GM19025 (cell line): Measurements from ENCODE around the gene BPGM.
"Not testable (repeated sequence)": the region's sequence is repeated elsewhere in the genome, so short reads cannot be mapped to it uniquely, and the experiment has no call there.

Source experiments
- ATAC-seq: cut with Tn5 transposase; IDR thresholded peaks from one replicate; pipeline ENCODE4 v1.9.1; 2021; ENCODE audit warnings: mild to moderate bottlenecking, low read depth, moderate library complexity; ENCODE audit not compliant: unreplicated experiment

BPGM gene

DNA sequence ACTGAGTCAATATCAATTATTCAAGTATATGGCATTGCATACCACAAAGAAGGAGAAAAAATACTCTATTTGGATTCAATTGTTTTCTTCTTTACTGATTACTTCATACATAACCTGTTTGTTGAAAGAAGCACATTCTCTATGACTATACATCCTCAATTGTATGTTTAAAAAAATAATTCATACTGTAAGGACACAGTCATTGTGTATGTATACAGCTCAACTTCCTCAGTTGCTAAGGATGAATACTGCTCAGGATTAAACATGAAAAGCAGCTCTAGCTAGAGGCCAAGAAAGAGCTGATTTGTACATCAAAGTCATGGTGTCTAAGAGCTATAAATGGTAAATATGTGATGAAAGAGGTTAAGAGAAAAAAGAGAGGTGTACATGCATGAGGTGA lies 15.8 kb upstream of the BPGM start:
- no peak for ATAC-seq

DNA sequence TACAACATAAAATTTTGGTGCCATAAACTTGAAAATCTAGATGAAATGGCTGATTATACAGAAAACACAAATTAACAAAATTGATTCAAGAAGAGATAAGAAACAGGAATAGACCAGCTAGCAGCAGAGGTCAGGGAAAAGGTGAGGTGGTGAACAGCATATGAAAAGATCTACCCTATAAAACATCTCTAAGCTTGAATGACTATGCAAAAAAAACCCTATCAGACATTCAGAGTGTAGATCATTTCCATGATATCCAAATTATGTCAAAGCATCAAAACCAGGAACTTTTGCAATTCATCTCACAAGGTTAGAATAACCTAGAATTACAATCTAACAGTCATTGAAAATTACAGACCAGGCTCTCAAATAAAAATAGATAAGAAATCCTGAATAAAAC lies 14.6 kb upstream of the BPGM start:
- no peak for ATAC-seq

DNA sequence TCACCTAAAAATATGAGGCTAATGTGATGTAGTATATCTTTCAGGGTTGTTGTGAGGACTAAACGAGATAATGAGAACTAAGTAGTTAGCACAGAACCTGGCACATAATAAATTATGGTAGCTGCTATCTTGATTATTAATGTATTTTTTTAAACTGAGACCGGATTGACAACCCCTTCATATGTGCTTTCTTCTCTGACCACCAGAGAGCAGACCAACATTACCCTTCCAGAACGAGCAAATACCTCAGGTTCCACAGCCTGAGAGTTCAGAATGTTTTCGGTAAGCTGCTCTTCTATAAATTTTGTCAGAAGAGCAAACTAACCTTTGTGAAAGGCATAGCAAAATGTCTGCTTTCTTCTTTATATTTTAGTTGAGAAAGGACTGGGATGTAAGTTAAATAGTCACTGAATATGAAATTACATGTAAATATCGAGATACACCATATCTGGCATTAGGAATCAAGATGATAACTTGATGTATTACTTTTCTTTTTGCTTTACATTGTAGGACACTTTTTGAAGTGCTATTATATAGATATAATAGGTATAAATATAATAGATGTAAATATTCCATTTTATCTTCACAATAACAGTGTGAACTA lies 13.6 kb upstream of the BPGM start:
- ATAC-seq, result no peak

DNA sequence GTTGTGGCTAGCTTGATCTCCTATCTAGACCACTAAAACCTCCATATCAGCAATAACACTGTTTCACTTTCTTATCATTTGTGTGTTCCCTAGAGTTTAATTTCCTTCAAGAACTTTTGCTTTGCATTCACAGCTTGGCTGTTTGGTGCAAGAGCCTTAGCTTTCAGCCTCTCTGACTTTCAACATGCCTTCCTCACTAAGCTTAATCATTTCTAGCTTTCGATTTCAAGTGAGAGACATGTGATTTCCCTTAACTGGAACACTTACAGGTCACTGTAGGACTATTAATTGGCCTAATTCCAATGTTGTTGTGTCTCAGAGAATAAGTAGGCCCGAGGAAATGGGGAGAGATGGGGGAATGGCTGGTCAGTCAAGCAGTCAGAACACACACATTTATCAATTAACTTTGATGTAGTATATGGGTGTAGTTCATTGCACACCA lies 10.6 kb upstream of the BPGM start:
- peak; percentile 97 for ATAC-seq

DNA sequence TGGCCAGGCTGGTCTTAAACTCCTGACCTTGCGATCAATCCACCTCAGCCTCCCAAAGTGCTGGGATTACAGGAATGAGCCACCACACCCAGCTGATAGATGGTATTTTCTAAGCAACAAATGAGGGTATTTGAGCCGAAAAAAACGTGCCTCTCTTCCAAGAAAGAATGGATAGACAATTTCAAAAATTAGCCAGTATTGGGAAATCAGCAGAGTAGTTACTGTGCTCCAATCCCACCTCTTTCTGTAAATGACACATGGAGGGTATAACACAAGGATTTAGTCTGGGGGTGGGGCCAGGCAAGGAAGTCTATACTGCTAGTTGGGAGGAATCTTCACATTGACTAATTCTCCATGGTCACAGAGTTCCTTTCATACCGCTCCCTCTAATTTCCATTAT lies 9.2 kb upstream of the BPGM start:
- ATAC-seq, result no peak

DNA sequence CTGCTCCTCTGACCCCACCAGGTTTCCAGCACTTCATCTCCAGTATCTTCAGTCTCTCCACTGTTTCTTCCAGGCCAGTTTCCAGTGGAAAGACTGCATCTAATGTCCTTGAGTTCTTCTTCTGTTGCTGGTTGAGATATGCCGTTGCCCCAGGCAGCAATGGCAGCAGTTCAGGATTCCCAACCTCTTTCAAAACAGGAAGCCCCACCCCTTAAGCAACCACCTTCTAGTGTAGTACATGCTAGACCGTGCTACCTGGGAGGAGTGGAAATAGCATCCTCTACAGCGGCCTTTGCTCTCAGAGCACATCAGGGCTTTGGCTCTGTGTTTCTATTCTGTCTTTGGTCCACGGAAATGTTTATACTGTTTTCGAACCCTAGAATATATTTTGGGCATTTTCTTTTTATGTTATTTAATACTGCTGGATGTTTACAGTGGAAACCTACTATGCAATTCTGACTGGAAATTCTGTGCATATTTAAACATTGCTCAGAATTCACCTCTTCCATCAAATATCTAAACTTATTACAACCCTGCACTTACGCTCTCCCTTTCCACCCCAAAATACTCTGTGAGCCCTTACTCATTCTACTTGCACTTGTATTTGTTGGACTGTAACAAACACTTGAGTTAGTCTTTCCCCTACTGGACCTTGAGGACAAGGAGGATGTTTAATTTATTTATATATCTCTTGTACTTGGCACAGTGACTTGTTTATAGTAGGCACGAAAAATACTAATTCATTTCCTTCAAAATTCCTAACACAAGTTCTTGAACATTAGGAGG lies 8.5 kb upstream of the BPGM start:
- no peak for ATAC-seq

DNA sequence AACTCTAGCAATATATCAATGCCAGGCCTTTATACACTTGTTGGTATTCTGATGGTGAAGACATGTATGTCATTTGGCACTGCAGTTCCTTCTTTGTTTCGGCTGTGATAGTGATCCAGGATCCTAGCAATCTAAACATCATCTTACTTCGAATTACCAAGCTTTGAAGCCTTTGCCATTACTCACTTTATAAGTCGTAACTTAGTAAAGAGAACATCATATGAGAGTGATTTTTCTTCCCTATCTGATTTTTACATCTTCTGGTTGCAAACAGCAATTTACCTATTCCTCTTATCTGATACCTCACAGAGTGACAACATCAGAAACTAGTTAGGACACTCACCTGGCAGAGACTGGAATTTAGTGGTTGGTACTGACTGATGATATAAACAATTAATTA lies 7.6 kb upstream of the BPGM start:
- ATAC-seq, result no peak

DNA sequence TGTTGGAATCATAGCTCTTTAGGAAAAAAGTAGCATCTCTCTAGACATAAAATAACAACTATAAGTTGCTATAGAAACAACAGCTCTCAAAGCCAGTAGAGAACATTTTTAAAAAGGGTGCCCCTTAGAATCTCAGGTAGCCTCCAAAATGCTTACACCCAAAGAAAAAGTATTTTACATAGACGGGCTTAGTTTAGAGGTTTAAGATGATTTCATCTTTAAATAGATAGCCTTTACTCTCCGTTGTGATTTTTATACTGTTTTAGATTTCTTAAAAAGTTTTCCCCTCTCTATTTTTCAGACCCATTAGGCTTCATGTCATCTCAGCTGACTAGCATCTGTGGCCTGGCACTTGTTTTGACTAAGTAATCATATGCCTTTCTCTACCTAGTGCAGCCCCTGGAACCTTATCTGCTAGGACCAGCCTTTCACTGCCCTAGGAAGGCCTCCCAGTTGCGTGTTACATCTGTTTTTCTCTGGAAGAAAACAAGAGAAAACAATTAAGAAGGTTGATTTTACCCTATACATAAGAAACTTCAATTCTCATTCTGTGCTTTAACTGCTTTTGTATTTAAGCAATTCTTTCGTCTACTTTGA lies 6.9 kb upstream of the BPGM start:
- ATAC-seq, result no peak

DNA sequence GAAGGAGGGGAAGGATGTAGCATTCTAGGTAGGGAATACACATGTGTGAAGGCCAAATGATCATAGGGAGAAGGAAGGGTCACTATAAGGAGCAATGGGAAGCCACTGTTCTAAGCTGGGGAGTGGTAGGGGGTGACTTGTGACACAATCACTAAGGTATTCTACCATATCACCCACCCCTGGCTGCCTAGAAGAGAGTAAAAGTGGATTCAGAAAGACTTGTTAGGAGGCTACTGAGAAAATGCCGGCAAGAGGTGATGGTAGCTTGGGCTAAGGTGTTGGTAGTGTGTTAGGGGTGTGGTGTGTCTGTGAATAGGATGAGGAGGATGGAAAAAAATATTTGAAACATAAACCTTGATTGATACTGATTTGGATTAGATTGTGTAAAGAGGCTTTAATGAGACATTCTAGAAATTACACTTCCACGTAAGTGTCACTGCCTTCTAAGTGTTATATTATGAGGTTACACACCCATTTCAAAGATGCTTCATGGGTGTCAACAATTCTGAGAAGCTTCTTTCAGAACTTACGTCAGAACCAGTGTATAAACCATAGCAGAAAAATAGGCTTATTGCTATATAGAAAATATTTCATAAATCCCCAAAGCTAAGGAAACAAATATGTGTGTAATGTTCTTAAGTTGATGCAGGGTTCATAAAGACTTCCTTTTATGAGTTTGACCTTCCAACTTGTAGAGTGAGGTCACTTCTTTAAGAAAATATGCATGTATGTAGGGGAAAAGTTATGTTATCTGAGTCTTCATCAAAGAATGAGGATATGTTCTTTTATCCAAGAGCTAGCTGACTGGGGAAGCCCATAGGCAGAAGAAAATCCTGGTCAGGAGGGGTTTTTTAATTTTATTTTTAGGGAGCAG lies 5.6 kb upstream of the BPGM start:
- no peak for ATAC-seq

DNA sequence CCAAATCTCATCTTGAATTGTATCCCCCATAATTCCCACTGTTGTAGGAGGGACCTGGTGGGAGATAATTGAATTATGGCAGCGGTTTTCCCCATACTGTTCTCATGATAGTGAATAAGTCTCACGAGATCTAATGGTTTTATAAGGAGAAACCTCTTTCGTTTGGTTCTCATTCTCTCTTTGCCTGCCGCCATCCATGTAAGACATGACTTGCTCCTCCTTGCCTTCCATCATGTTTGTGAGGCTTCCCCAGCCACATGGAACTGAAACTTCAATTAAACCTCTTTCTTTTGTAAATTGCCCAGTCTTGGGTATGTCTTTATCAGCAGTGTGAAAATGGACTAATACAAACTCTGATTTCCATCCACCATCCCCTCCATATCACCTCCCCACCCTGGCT lies 4.7 kb upstream of the BPGM start:
- not testable (repeated sequence) for ATAC-seq

DNA sequence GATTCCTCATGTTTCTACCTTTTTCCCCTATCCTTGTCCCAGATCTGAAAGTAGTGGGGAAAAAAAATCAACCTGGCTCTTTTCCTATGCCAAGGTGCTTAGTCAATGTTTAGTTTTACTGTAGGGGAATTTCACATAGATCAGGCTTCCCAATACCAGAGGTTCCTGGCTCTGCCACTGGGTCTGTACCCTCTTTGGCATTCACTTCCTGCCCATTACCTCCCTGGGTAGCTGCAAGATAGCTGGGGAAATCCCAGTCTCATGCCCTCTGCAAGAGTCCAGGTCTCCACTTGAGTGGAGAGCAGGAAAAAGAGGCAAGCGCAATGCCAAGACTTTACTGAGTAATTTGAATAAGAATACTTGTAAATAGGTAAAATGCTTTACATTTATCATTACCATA lies 3.5 kb upstream of the BPGM start:
- ATAC-seq, result no peak

DNA sequence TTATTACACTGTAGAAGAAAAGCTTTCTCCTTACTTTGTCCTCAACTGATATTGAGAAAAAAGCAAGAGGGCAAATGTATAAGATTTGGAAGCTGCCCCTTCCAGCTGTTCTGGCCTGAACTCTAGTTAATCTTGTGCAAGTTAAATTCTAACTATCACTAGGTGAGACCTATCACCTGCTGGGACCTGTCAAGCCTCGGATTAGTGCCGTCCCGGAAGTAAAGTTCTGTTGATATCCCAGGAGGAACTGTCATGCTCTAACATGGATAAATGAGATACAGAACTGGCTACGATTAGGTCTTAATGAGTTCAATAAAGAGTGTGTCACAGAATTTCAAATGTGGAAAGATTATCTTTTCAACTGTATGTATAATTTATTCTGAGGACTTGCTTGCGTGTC lies 1.2 kb upstream of the BPGM start:
- ATAC-seq, result no peak

DNA sequence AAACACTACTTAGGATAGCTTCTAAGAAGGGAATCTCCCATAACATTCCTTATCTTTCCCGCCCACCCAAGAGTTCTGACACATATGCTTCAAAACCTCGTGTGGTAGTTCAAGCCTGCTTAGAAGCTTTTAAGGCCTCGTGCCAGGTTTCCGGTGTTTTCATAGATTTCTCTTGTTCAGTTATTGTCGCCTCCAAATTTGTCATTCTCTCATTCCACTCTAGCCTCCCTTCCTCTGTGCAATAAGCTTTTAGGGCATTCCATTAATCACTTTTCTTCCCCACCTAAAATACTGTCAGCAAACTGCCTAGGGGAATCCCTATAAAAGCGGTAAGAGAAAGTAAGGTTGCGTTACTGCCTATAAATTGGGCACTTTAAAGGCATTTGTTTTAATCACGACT lies 718 bp upstream of the BPGM start:
- ATAC-seq, result no peak

DNA sequence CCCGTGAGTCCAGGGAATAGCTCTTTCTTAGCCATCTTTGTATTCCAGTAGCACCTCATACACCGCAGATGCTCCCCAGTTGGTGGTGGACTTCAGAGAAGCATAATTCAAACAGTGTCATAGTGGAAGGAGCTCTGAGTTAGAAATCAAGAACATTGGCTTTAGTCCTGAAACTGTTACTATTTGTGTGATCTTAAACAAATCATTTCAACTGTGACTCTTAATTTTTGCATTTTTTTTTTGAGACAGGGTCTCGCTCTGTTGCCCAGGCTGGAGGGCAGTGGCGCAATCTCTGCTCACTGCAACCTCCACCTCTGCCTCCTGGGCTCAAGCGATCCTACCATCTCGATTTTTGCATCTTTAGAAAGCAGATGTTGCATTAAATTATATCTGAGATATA lies 1.8 kb downstream of the BPGM start:
- ATAC-seq, result no peak

DNA sequence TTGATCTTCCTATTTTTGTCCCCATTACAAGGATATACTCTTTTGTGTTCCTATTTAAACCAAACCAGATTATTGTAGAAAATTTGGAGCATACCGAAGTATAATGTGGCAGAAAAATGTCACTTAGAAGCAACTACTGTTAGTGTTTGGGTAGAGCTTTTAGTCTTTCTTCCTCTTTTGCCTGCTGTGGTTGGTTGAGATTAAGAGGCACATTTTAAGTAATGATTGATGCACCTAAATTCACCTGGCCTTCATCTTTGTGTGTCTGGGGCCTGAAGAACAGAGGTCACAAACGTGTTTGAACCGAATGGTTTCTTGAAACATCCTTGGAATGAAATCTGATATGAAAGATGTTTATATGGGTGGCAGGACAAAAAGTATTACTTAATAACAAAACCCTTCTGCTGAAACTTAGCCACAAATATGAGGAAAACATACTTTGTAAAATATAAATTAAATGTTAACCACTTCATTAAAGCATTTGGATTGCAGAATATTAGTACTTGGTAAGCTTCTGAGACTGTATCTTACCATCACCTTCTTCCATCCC lies 2.6 kb downstream of the BPGM start:
- ATAC-seq, result no peak

DNA sequence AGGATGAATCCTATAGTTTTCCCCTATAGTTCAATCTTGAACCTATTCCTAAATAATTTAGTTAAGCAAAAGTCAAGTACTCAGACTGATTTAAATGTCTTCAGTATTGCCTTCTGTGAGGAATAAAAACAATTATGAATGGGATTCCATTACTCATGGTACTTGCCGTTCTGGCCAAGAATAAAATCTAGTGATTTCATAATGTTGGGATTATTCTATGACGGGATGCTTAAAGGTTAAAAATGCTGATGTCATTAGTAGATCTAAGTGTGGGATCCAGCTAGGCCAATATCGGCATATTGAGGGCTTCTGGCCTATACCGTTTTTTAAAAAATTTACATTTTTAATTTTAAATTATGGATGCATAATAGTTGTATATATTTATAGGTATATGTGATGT lies 5.3 kb downstream of the BPGM start:
- no peak for ATAC-seq

DNA sequence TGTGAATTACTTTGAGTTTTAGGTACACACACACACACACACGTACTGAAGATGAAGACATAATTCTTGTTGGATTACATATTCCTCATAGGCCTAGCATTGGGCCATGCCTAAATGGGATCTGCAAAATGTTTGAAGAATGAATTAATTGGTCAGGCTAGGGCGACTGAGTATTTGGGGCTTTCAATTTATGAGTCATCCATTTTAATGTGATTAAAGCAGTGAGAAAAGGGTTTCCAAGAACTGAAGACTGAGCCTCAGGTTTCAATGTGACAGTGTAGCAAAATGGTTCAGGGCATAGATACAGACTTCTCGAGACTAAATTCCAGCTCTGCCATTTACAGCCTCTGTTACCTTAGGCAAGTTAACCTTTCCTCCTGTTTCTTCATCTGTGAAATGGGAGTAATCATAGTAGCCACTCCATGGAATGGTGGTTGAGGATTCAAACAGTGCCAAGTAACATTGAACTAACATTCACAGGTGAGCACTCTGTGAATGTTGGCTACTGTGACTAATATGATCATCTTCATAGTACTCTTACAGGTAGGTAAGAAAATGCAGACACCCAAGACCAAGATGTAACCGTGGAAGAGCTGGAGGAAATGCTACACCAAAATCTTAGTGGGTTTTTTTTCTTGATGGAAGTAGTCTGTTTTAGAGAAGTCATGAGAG lies 7.6 kb downstream of the BPGM start:
- ATAC-seq, result no peak

DNA sequence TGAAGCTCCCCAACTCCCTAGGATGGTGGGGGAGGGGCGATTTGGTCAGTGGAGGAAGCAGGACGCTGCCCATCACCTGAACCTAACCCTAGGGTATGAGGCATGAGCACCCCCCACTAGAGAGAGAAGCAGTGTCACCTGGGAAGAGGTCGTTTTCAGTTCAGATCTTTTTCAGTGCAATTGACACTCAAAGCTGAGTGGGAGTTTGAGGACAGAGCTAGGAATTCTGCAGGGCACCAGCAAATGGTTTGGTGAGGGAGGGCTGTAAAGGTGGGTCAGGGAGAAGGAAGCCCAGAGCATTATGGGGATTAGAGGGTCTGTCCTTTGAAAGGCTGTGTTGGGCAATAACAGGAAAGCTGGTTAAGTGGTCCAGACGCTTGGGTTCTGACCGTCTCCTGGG lies 10.9 kb downstream of the BPGM start:
- ATAC-seq, result no peak

DNA sequence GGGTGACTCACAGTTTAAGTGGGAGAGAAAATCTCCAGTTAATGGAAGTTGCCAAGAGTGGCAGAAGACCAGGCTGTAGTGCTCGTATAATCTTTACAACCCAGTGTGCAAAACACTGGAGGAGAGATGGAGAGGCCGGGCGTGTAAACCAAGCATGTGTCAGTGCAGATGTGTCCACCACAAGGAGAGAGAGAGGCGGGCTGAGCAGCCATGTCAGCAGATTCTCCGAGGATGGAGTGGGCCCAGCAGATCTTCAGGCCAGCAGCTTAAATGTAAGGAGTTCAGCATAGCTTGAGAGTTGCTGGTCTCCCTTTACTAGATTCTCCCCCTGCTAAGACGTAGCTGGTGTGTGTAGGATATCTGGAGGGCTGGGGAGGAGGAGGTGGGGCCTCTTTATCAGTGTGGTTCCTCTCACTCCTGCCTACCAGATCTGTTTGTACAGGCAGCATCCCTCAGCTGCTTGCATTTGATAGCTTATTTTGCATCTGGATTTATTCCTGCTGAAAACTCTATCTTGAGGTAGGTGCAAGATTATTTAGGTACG lies 13.7 kb downstream of the BPGM start:
- no peak for ATAC-seq

DNA sequence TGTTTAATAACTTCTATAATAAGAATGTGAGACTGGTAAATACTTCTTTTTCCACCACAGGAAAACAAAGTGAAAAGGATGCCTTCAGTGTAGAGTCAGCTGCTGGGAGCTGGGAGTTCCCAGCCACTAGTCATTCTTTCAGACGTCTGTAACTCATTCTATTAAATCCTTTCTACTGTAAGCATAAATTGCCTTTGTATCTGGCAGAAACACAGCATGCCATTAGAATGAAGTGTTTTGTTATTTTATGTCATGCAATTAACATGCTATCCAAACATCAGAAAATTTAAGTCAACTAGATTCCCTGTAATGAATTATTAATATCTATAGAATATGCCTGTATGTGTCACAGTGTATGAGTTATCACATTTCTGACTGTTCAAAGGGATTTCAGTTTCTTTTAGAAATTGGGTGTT lies 14.3 kb downstream of the BPGM start:
- no peak for ATAC-seq
